Fibroblast of lung (primary cell): ENCODE data around the gene OBSCN. TPM values are rescaled to one million over a fixed set of nuclear protein-coding genes. Genes with fewer than 3 reads are reported as not detected.

Source experiments
- DNase-seq, 2 donors: peaks; one replicate each; pipeline versions ENCODE4 v3.0.0 to v3.0.0-alpha.2; 2010; ENCODE audit warnings: low read depth in 2 of 2
- H2AFZ ChIP-seq: 2 replicates; pipeline ENCODE4 v1.5.1; 2012; ENCODE audit warnings: low read length, control low read depth, inconsistent platforms
- H3K27ac ChIP-seq: 2 replicates; pipeline ENCODE4 v1.5.1; 2011; ENCODE audit warnings: low read length, control low read depth; ENCODE audit not compliant: insufficient read depth
- H3K27me3 ChIP-seq: 2 replicates; pipeline ENCODE4 v1.5.1; 2011; ENCODE audit warnings: mild to moderate bottlenecking, low read length; ENCODE audit not compliant: control insufficient read depth, insufficient read depth
- H3K36me3 ChIP-seq: 2 replicates; pipeline ENCODE4 v1.5.1; 2011; ENCODE audit warnings: low read length; ENCODE audit not compliant: control insufficient read depth, insufficient read depth
- H3K4me1 ChIP-seq: 2 replicates; pipeline ENCODE4 v1.5.1; 2011; ENCODE audit warnings: low read length; ENCODE audit not compliant: control insufficient read depth, insufficient read depth; ENCODE audit errors: extremely low read depth
- H3K4me2 ChIP-seq: 2 replicates; pipeline ENCODE4 v1.5.1; 2011; ENCODE audit warnings: low read length, control low read depth; ENCODE audit not compliant: insufficient read depth; ENCODE audit errors: extremely low read depth
- H3K4me3 ChIP-seq, 4 experiments: fragments of 200-600 bp in 1 of 4; sonication (generic) in 1 of 4; replicated peaks in 1 of 4; 2 replicates each; pipeline ENCODE4 v1.5.1; 2011 to 2016; ENCODE audit warnings: low read length in 4 of 4, low read depth in 3 of 4, mild to moderate bottlenecking in 3 of 4, control low read depth in 2 of 4, inconsistent platforms in 1 of 4, mixed read lengths in 1 of 4; ENCODE audit not compliant: insufficient read depth in 1 of 4; ENCODE audit errors: control extremely low read depth in 1 of 4
- H3K79me2 ChIP-seq: 2 replicates; pipeline ENCODE4 v1.5.1; 2012; ENCODE audit warnings: mild to moderate bottlenecking, low read length, inconsistent platforms; ENCODE audit not compliant: control insufficient read depth, insufficient read depth
- H3K9ac ChIP-seq: 2 replicates; pipeline ENCODE4 v1.5.1; 2011; ENCODE audit warnings: mild to moderate bottlenecking, low read length, control low read depth; ENCODE audit not compliant: insufficient read depth
- H3K9me3 ChIP-seq: 2 replicates; pipeline ENCODE4 v1.5.1; 2012; ENCODE audit warnings: low read depth, low read length; ENCODE audit not compliant: control insufficient read depth, insufficient read depth
- H4K20me1 ChIP-seq: 2 replicates; pipeline ENCODE4 v1.5.1; 2011; ENCODE audit warnings: low read length; ENCODE audit not compliant: control insufficient read depth, insufficient read depth; ENCODE audit errors: extremely low read depth
- CTCF ChIP-seq, 2 donors: IDR thresholded peaks in 1 of 2; conservative IDR thresholded peaks in 1 of 2; 1 replicate in 1 of 2; 2 replicates in 1 of 2; pipeline ENCODE4 v1.5.1; 2011 to 2012; ENCODE audit warnings: low read length in 2 of 2, control low read depth in 1 of 2, inconsistent platforms in 1 of 2, low read depth in 1 of 2, mild to moderate bottlenecking in 1 of 2
- EZH2 ChIP-seq: IDR thresholded peaks from 2 replicates; pipeline ENCODE4 v1.5.1; 2012; ENCODE audit warnings: low read length, control low read depth, mild to moderate bottlenecking; ENCODE audit errors: missing control alignments
- polyA plus RNA-seq, 2 donors: library from polyadenylated mRNA; depleted of rRNA in 1 of 2; stranded (reverse) in 1 of 2; unstranded in 1 of 2; fragments of >200 nt; gene quantifications; 2 replicates each; pipeline ENCODE4 v1.2.1, GENCODE V29; 2011 to 2012; ENCODE audit warnings: missing spikeins in 1 of 2
- total RNA-seq: library from RNA; depleted of rRNA; stranded (reverse); fragments of >200 nt; gene quantifications from 2 replicates; pipeline ENCODE4 v1.2.1, GENCODE V29; 2014

The OBSCN gene
- total and polyA plus RNA-seq, 2 donors (not counting 1 experiment from before 2014, with no cell fraction given) = 0.87 to 16.8 TPM

- H3K36me3 ChIP-seq = no peaks in the 10 kb centered on the region
- no peak overlapping the region for H3K9ac ChIP-seq
- H3K27ac ChIP-seq = no peak overlapping the region
- no peak overlapping the region for H3K4me2 ChIP-seq
- H3K9me3 ChIP-seq = no peaks in the 10 kb centered on the region
- H3K27me3 ChIP-seq = no peaks in the 10 kb centered on the region
- no peak for DNase-seq
- H3K4me3 ChIP-seq = no peak overlapping the region
- H2AFZ ChIP-seq = no peak overlapping the region
- no peaks in the 10 kb centered on the region for H4K20me1 ChIP-seq
- no peaks in the 10 kb centered on the region for H3K4me1 ChIP-seq
- H3K79me2 ChIP-seq = no peaks in the 10 kb centered on the region
- TF ChIP-seq EZH2 (no peak), CTCF (conservative IDR thresholded peaks at IDR 0.05 in 1 of 2, IDR thresholded peaks at IDR 0.05 in 1 of 2; ENCODE audit: low read depth in 1 of 2, low read length in 2 of 2) (no peak)
These were observed 71.3 kb downstream of the OBSCN start for GRCh38 chr1:228279011-228279721.

GRCh38 chr1:228279722-228280105 lies 71.9 kb downstream of the OBSCN start:
- no peak for TF ChIP-seq CTCF (conservative IDR thresholded peaks at IDR 0.05 in 1 of 2, IDR thresholded peaks at IDR 0.05 in 1 of 2; ENCODE audit: low read depth in 1 of 2, low read length in 2 of 2)
- no peak for TF ChIP-seq EZH2
- Histone ChIP-seq H3K4me3 (no peak overlapping the region), H3K27ac (no peak overlapping the region), H3K27me3 (no peaks in the 10 kb centered on the region), H3K36me3 (no peaks in the 10 kb centered on the region), H2AFZ (no peak overlapping the region), H4K20me1 (no peaks in the 10 kb centered on the region), H3K9me3 (no peaks in the 10 kb centered on the region), H3K79me2 (no peaks in the 10 kb centered on the region), H3K4me1 (no peaks in the 10 kb centered on the region), H3K9ac (no peak overlapping the region), H3K4me2 (no peak overlapping the region)
- DNase-seq = no peak

- H3K4me2 ChIP-seq = no peak overlapping the region
- DNase-seq = no peak
- no peaks in the 10 kb centered on the region for H3K36me3 ChIP-seq
- no peaks in the 10 kb centered on the region for H3K27me3 ChIP-seq
- no peaks in the 10 kb centered on the region for H3K4me1 ChIP-seq
- H4K20me1 ChIP-seq = no peaks in the 10 kb centered on the region
- H2AFZ ChIP-seq = no peak overlapping the region
- H3K27ac ChIP-seq = no peak overlapping the region
- no peak overlapping the region for H3K4me3 ChIP-seq
- H3K9ac ChIP-seq = no peak overlapping the region
- no peaks in the 10 kb centered on the region for H3K79me2 ChIP-seq
- no peaks in the 10 kb centered on the region for H3K9me3 ChIP-seq
- TF ChIP-seq EZH2 = no peak
- TF ChIP-seq CTCF (conservative IDR thresholded peaks at IDR 0.05 in 1 of 2, IDR thresholded peaks at IDR 0.05 in 1 of 2; ENCODE audit: low read depth in 1 of 2, low read length in 2 of 2) = no peak
These were observed 72.5 kb downstream of the OBSCN start for GRCh38 chr1:228280106-228280901.
